ENCODE results near the gene ZNF32.

- no peak for TF ChIP-seq CTCF (IDR thresholded peaks at IDR 0.05; ENCODE audit: insufficient read depth, low read length, poor library complexity, severe bottlenecking)
- no peak for TF ChIP-seq EZH2phosphoT487 (conservative IDR thresholded peaks at IDR 0.05; ENCODE audit: low read length)
These were observed 9.5 kb upstream of the ZNF32 start for GRCh38 chr10:43658227-43658626.
